Small intestine (tissue), 7 donors: ENCODE measurements around the gene ECD. TPM values are rescaled to one million over a fixed set of nuclear protein-coding genes. Genes with fewer than 3 reads are reported as not detected.
"Not testable (repeated sequence)": the region's sequence is repeated elsewhere in the genome, so short reads cannot be mapped to it uniquely, and the experiment has no call there.

Experiments
- DNase-seq, 2 donors: peaks; one replicate each; pipeline versions ENCODE4 v3.0.0 to v3.0.0-alpha.2; 2013
- FAIRE-seq: peaks from 2 replicates; lab custom pipeline; 2012; peaks lifted over from hg19 to GRCh38; lab: Jason Lieb, UNC
- H3K27ac ChIP-seq, 3 donors: one replicate each; pipeline ENCODE4 v1.5.1; 2013; ENCODE audit warnings: low read length in 2 of 3, mild to moderate bottlenecking in 2 of 3, control low read depth in 1 of 3, inconsistent platforms in 1 of 3, low read depth in 1 of 3, moderate library complexity in 1 of 3
- H3K27me3 ChIP-seq, 3 donors: one replicate each; pipeline ENCODE4 v1.6.1; 2013; ENCODE audit warnings: low read length in 3 of 3, inconsistent platforms in 1 of 3; ENCODE audit not compliant: control insufficient read depth in 3 of 3, insufficient read depth in 3 of 3
- H3K36me3 ChIP-seq, 3 donors: one replicate each; pipeline ENCODE4 v1.6.1; 2013; ENCODE audit warnings: low read length in 3 of 3, inconsistent platforms in 1 of 3, low read depth in 1 of 3, mild to moderate bottlenecking in 1 of 3, moderate library complexity in 1 of 3; ENCODE audit not compliant: control insufficient read depth in 3 of 3, insufficient read depth in 2 of 3
- H3K4me1 ChIP-seq, 3 donors: one replicate each; pipeline ENCODE4 v1.6.1; 2013; ENCODE audit warnings: low read length in 2 of 3, inconsistent platforms in 1 of 3, low read depth in 1 of 3, mild to moderate bottlenecking in 1 of 3, moderate library complexity in 1 of 3; ENCODE audit not compliant: control insufficient read depth in 3 of 3, insufficient read depth in 2 of 3
- H3K4me3 ChIP-seq, 3 donors: one replicate each; pipeline ENCODE4 v1.5.1; 2013; ENCODE audit warnings: low read length in 3 of 3, control low read depth in 1 of 3, inconsistent platforms in 1 of 3, low read depth in 1 of 3, mild to moderate bottlenecking in 1 of 3, moderate library complexity in 1 of 3
- H3K9me3 ChIP-seq, 2 donors: one replicate each; pipeline ENCODE4 v1.6.1; 2013; ENCODE audit warnings: low read depth in 1 of 2, low read length in 1 of 2; ENCODE audit not compliant: control insufficient read depth in 2 of 2, insufficient read depth in 1 of 2
- WGBS, 3 donors: extraction: QIAGEN DNeasy Blood & Tissue Kit; methylation state at CpG; one replicate each; pipeline ENCODE4 v1.1.7; 2013; 5-methylcytosine and 5-hydroxymethylcytosine counted together
- polyA plus RNA-seq, 4 donors: library from polyadenylated mRNA; stranded (reverse) in 3 of 4; unstranded in 1 of 4; fragments of 200-250 nt in 3 of 4; fragments of 120-200 nt in 1 of 4; gene quantifications; one replicate each; pipeline versions ENCODE4 v1.2.1 to v1.2.3, GENCODE V29; 2013
- donor health status: healthy with polysubstance abuse.
- donor health status: control.
- donor health status: control.
- donor health status: Bipolar disorder and iron deficiency.
- donor health status: healthy.

ECD gene
- polyA plus RNA-seq, 4 donors = 7.4 to 24.6 (median 9.4) TPM

GRCh38 chr10:73109248-73109652 is 58.6 kb downstream of the ECD start:
- not testable (repeated sequence) for H3K27ac ChIP-seq, FAIRE-seq, H3K27me3 ChIP-seq, DNase-seq, H3K36me3 ChIP-seq, H3K9me3 ChIP-seq, H3K4me3 ChIP-seq, H3K4me1 ChIP-seq
- WGBS, 3 donors = 92 to 98% (median 96%) methylated on average over 4 of the region's 4 CpGs

GRCh38 chr10:73106301-73106700 is 61.5 kb downstream of the ECD start:
- H3K27me3 ChIP-seq = no peaks in the 10 kb centered on the region
- H3K4me1 ChIP-seq = no peaks in the 10 kb centered on the region
- FAIRE-seq = no peak
- H3K4me3 ChIP-seq = no peak overlapping the region
- no peaks in the 10 kb centered on the region for H3K9me3 ChIP-seq
- 92 to 99% (median 96%) methylated on average over 3 of the region's 3 CpGs for WGBS, 3 donors
- peaks cover 0 to 9% (median 0%) of the 10 kb centered on the region in 3 donors for H3K36me3 ChIP-seq
- DNase-seq = no peak
- H3K27ac ChIP-seq = no peak overlapping the region

GRCh38 chr10:73099141-73099540 is 68.7 kb downstream of the ECD start:
- no peak for FAIRE-seq
- Histone ChIP-seq H3K36me3 (peaks cover 0 to 13% (median 0%) of the 10 kb centered on the region in 3 donors), H3K9me3 (no peaks in the 10 kb centered on the region), H3K4me3 (no peak overlapping the region), H3K4me1 (peaks cover 0 to 10% (median 0%) of the 10 kb centered on the region in 3 donors), H3K27me3 (no peaks in the 10 kb centered on the region), H3K27ac (no peak overlapping the region)
- WGBS, 3 donors = 71 to 80% (median 77%) methylated on average over 1 of the region's 1 CpG
- no peak for DNase-seq

GRCh38 chr10:73097305-73097670 is 70.5 kb downstream of the ECD start:
- Histone ChIP-seq H3K9me3 (no peaks in the 10 kb centered on the region), H3K4me3 (peak overlapping the region; percentile 30 to 83 (median 79)), H3K27me3 (no peaks in the 10 kb centered on the region), H3K4me1 (peaks cover 0 to 14% (median 0%) of the 10 kb centered on the region in 3 donors), H3K36me3 (peaks cover 0 to 11% (median 0%) of the 10 kb centered on the region in 3 donors), H3K27ac (peak overlapping the region; percentile 43 to 98 (median 91))
- 19 to 35% (median 29%) methylated on average over 4 of the region's 4 CpGs for WGBS, 3 donors
- FAIRE-seq = no peak
- DNase-seq = no peak

- Histone ChIP-seq H3K36me3 (peaks cover 0 to 11% (median 0%) of the 10 kb centered on the region in 3 donors), H3K27me3 (no peaks in the 10 kb centered on the region), H3K9me3 (no peaks in the 10 kb centered on the region), H3K27ac (peak within 1 kb of the TSS; percentile 89 to 98 (median 91)), H3K4me3 (peak within 1 kb of the TSS; percentile 79 to 86 (median 83)), H3K4me1 (peaks cover 0 to 14% (median 0%) of the 10 kb centered on the region in 3 donors)
- DNase-seq (peak; percentile 97 to 98), FAIRE-seq (no peak)
- WGBS, 3 donors = 0% methylated on average over 54 to 75 of the region's 75 CpGs
These were observed 71.1 kb downstream of the ECD start, which contains the start of gene P4HA1 for GRCh38 chr10:73096449-73097304. Gene P4HA1, minus strand, starts transcription at chr10:73096866. Its CDS starts 21,983 bp downstream, at chr10:73074883.

GRCh38 chr10:73096041-73096448 is 71.8 kb downstream of the ECD start:
- Histone ChIP-seq H3K4me3 (peak overlapping the region; percentile 79 to 86 (median 83)), H3K27me3 (no peaks in the 10 kb centered on the region), H3K27ac (peak overlapping the region; percentile 89 to 98 (median 91)), H3K4me1 (peaks cover 0 to 14% (median 0%) of the 10 kb centered on the region in 3 donors), H3K36me3 (peaks cover 0 to 7% (median 0%) of the 10 kb centered on the region in 3 donors), H3K9me3 (no peaks in the 10 kb centered on the region)
- 0 to 1% (median 1%) methylated on average over 29 of the region's 29 CpGs for WGBS, 3 donors
- no peak for FAIRE-seq
- peak; percentile 67 to 82 for DNase-seq

GRCh38 chr10:73095481-73096021 is 72.3 kb downstream of the ECD start:
- Histone ChIP-seq H3K27ac (peak overlapping the region; percentile 89 to 98 (median 91)), H3K27me3 (no peaks in the 10 kb centered on the region), H3K36me3 (peaks cover 0 to 8% (median 0%) of the 10 kb centered on the region in 3 donors), H3K4me1 (peaks cover 0 to 14% (median 0%) of the 10 kb centered on the region in 3 donors), H3K9me3 (no peaks in the 10 kb centered on the region), H3K4me3 (peak overlapping the region; percentile 79 to 86 (median 83))
- FAIRE-seq (no peak), DNase-seq (peak; percentile 38 to 70)
- 0% methylated on average over 14 of the region's 14 CpGs for WGBS, 3 donors

- H3K27me3 ChIP-seq = no peaks in the 10 kb centered on the region
- H3K4me1 ChIP-seq = peaks cover 0 to 14% (median 0%) of the 10 kb centered on the region in 3 donors
- peak overlapping the region in 1 of 3 donors; percentile 98 for H3K27ac ChIP-seq
- peak in 1 of 2 donors; percentile 5 for DNase-seq
- peak overlapping the region; percentile 79 to 86 (median 83) for H3K4me3 ChIP-seq
- 6 to 9% (median 7%) methylated on average over 5 of the region's 5 CpGs for WGBS, 3 donors
- FAIRE-seq = no peak
- no peaks in the 10 kb centered on the region for H3K9me3 ChIP-seq
- H3K36me3 ChIP-seq = peaks cover 0 to 10% (median 0%) of the 10 kb centered on the region in 3 donors
These were observed 72.8 kb downstream of the ECD start for GRCh38 chr10:73094986-73095480.
